IMR-90 (cell line): ENCODE measurements around the gene SHROOM3. TPM values are rescaled to one million over a fixed set of nuclear protein-coding genes. Genes with fewer than 3 reads are reported as not detected.
A peak's percentile ranks its signal among the peaks of the same experiment; 100 is the strongest.

Experiments
- ATAC-seq: fragments of 200-7000 bp; cut with Tn5 transposase; 2 replicates; pipeline ENCODE4 v1.9.1; 2020; ENCODE audit warnings: low read depth, mild to moderate bottlenecking, moderate library complexity
- BruUV-seq: library from RNA; stranded (reverse); fragments of 400-500 nt; replicated peaks from 2 replicates; lab custom pipeline; 2021; lab: Mats Ljungman, UMichigan
- CTCF ChIA-PET: fragments of 300-600 bp; formaldehyde crosslinking; extraction: SDS; loops from one replicate; lab custom pipeline; 2021; ENCODE audit warnings: antibody characterized with exemption; lab: Yijun Ruan, JAX
- POLR2A ChIA-PET: fragments of 300-600 bp; sonication (Branson Sonifier 250); formaldehyde crosslinking; loops from one replicate; lab custom pipeline; 2022; ENCODE audit warnings: antibody characterized with exemption; ENCODE audit not compliant: unreplicated experiment; lab: Charles Lee
- DNase-seq: peaks from one replicate; pipeline ENCODE4 v3.0.0; 2013
- H2AFZ ChIP-seq: replicated peaks from 2 replicates; pipeline ENCODE3; 2013; ENCODE audit warnings: low read length, mild to moderate bottlenecking; ENCODE audit not compliant: poor library complexity
- H2AK5ac ChIP-seq: 2 replicates; pipeline ENCODE4 v1.6.1; 2013; ENCODE audit warnings: low read depth, low read length, inconsistent platforms
- H2AK9ac ChIP-seq: replicated peaks from 2 replicates; pipeline ENCODE3; 2013; ENCODE audit warnings: mild to moderate bottlenecking, low read depth, low read length, moderate library complexity; ENCODE audit not compliant: poor library complexity
- H2BK120ac ChIP-seq: 2 replicates; pipeline ENCODE4 v1.6.1; 2013; ENCODE audit warnings: low read depth, low read length, inconsistent platforms
- H2BK15ac ChIP-seq: 3 replicates; pipeline ENCODE4 v1.6.1; 2013; ENCODE audit warnings: low read depth, low read length, inconsistent platforms
- H2BK20ac ChIP-seq: 2 replicates; pipeline ENCODE4 v1.6.1; 2013; ENCODE audit warnings: low read depth, mild to moderate bottlenecking, inconsistent platforms, low read length, moderate library complexity
- H2BK5ac ChIP-seq: 2 replicates; pipeline ENCODE4 v1.6.1; 2013; ENCODE audit warnings: mild to moderate bottlenecking, low read depth, low read length, inconsistent platforms; ENCODE audit not compliant: poor library complexity, severe bottlenecking
- H3K14ac ChIP-seq: replicated peaks from 2 replicates; pipeline ENCODE4 v1.6.1; 2013; ENCODE audit warnings: low read depth, low read length, inconsistent platforms
- H3K18ac ChIP-seq: 2 replicates; pipeline ENCODE4 v1.6.1; 2013; ENCODE audit warnings: low read depth, low read length, control low read depth
- H3K23ac ChIP-seq: 2 replicates; pipeline ENCODE4 v1.6.1; 2013; ENCODE audit warnings: low read depth, low read length, inconsistent platforms
- H3K27ac ChIP-seq: 2 replicates; pipeline ENCODE4 v1.5.1; 2013; ENCODE audit warnings: mild to moderate bottlenecking, control low read depth, low read length; ENCODE audit not compliant: insufficient read depth
- H3K27me3 ChIP-seq: 2 replicates; pipeline ENCODE4 v1.6.1; 2013; ENCODE audit warnings: low read length; ENCODE audit not compliant: control insufficient read depth, insufficient read depth
- H3K36me3 ChIP-seq: 2 replicates; pipeline ENCODE4 v1.6.1; 2013; ENCODE audit warnings: low read length, mixed read lengths; ENCODE audit not compliant: control insufficient read depth, insufficient read depth
- H3K4ac ChIP-seq: 2 replicates; pipeline ENCODE4 v1.6.1; 2013; ENCODE audit warnings: low read depth, low read length, inconsistent platforms
- H3K4me1 ChIP-seq: 2 replicates; pipeline ENCODE4 v1.6.1; 2013; ENCODE audit warnings: low read length, mixed read lengths; ENCODE audit not compliant: control insufficient read depth, insufficient read depth
- H3K4me2 ChIP-seq: 2 replicates; pipeline ENCODE4 v1.6.1; 2013; ENCODE audit warnings: low read depth, mild to moderate bottlenecking, control low read depth, low read length, moderate library complexity
- H3K4me3 ChIP-seq: 2 replicates; pipeline ENCODE4 v1.5.1; 2013; ENCODE audit warnings: low read depth, mild to moderate bottlenecking, control low read depth, low read length, moderate library complexity; ENCODE audit not compliant: insufficient read depth
- H3K56ac ChIP-seq: 2 replicates; pipeline ENCODE4 v1.6.1; 2013; ENCODE audit warnings: low read length, inconsistent platforms; ENCODE audit not compliant: insufficient read depth; ENCODE audit errors: extremely low read depth
- H3K79me1 ChIP-seq, 2 experiments: 2 replicates each; pipeline ENCODE4 v1.6.1; 2013; ENCODE audit warnings: low read length in 2 of 2, inconsistent platforms in 1 of 2, low read depth in 1 of 2
- H3K9ac ChIP-seq: 2 replicates; pipeline ENCODE4 v1.6.1; 2013; ENCODE audit warnings: low read depth, low read length, control low read depth
- H3K9me1 ChIP-seq: 2 replicates; pipeline ENCODE4 v1.6.1; 2013; ENCODE audit warnings: low read length, inconsistent platforms; ENCODE audit not compliant: insufficient read depth
- H3K9me3 ChIP-seq: 2 replicates; pipeline ENCODE4 v1.6.1; 2013; ENCODE audit warnings: low read length; ENCODE audit not compliant: control insufficient read depth, insufficient read depth
- H4K20me1 ChIP-seq: 2 replicates; pipeline ENCODE4 v1.6.1; 2013; ENCODE audit warnings: low read length, inconsistent platforms; ENCODE audit not compliant: insufficient read depth
- H4K5ac ChIP-seq: 2 replicates; pipeline ENCODE4 v1.6.1; 2013; ENCODE audit warnings: mild to moderate bottlenecking, low read depth, low read length, control low read depth
- H4K8ac ChIP-seq, 2 experiments: 2 replicates each; pipeline ENCODE4 v1.6.1; 2013; ENCODE audit warnings: low read depth in 2 of 2, low read length in 2 of 2, control low read depth in 1 of 2, inconsistent platforms in 1 of 2
- H4K91ac ChIP-seq: 2 replicates; pipeline ENCODE4 v1.6.1; 2013; ENCODE audit warnings: low read depth, low read length, inconsistent platforms; ENCODE audit not compliant: insufficient read depth
- BHLHE40 ChIP-seq: fragments of 150-350 bp; IDR thresholded peaks from 2 replicates; pipeline ENCODE4 v1.6.1; 2016; ENCODE audit warnings: mild to moderate bottlenecking, low read depth, low read length
- NFE2L2 ChIP-seq: fragments of 150-350 bp; IDR thresholded peaks from 2 replicates; pipeline ENCODE4 v1.6.1; 2016; ENCODE audit warnings: low read depth, mild to moderate bottlenecking, low read length
- WGBS, 2 experiments: methylation state at CpG; one replicate each; pipeline versions ENCODE4 v1.1.5 to v1.1.7; 2013; ENCODE audit warnings: missing lambda C conversion rate in 2 of 2; ENCODE audit not compliant: insufficient read length in 1 of 2; ENCODE audit errors: extremely low coverage in 2 of 2; 5-methylcytosine and 5-hydroxymethylcytosine counted together
- dilution Hi-C: fragments of 300-500 bp; cut with HindIII; formaldehyde crosslinking; loops from one replicate; pipeline ENCODE4 v1.14.3; 2018; ENCODE audit warnings: low sequenced_read_pairs; ENCODE audit not compliant: unreplicated experiment
- in situ Hi-C: fragments of 300-500 bp; cut with MboI; formaldehyde crosslinking; loops from 3 replicates; pipeline ENCODE4 v1.14.3; 2019; ENCODE audit warnings: low sequenced_read_pairs, inconsistent platforms, mixed read lengths
- intact Hi-C: fragments of 100-400 bp; cut with micrococcal nuclease; formaldehyde crosslinking; loops from 2 replicates; pipeline ENCODE4 v1.10.0; 2022
- polyA plus RNA-seq, 3 experiments: library from polyadenylated mRNA; depleted of rRNA; stranded (reverse); fragments of >200 nt; gene quantifications; 2 replicates each; pipeline ENCODE4 v1.2.3, GENCODE V29; 2012; ENCODE audit warnings: low replicate concordance in 1 of 3
- total RNA-seq: library from RNA; depleted of rRNA; stranded (reverse); fragments of >200 nt; gene quantifications from 2 replicates; pipeline ENCODE4 v1.2.3, GENCODE V29; 2012

The SHROOM3 gene
- total and polyA plus RNA-seq, 2 of the 4 experiments (the other 2 are of a cell fraction) = 10.8 to 19.5 TPM

DNA sequence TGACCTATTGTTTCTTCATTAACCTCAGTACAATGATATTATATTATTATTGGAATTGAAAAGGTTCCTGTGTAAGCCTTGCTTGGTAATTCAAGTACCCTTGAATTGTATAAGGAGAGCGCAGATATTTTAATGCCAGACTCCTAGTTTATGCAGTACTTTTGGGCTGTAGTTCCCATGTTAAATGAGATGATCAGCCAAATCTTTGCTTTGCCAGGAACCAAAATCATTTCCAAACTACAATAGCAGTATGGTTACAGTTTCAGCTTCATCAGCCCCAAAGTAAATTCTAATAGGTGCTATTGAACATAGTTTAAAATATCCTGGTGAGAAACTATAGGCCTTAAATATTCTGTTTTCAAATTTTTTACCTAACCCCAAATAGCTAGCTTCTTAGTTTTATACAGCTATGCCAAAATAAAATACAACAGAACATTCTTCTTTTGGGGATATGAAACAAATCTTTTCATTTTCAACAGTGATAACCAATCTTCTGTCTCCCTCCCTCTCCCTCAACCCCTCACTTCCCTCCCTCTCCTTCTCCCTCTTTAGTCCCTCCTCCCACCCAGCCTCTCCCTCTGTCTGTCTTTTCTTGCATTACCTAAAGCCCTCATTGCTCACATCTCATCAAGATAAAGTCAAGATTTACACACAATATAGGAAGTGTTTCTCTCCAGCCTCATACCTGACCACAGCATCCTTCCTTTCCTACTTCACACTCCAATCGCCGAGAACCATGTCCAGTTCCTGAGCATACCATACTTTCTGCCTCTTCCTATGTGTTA is 190.1 kb downstream of the SHROOM3 start:
- BruUV-seq = no TSS peak
- Histone ChIP-seq H2AFZ (no peak overlapping the region), H3K4me1 (peaks cover 13% of the 10 kb centered on the region), H3K9ac (no peak overlapping the region), H2BK15ac (peak overlapping the region; percentile 87), H3K27ac (peak overlapping the region; percentile 42; the same call in 1 of the 2 replicates), H3K4ac (peak overlapping the region; percentile 81), H3K9me1 (peaks cover 10% of the 10 kb centered on the region), H3K27me3 (no peaks in the 10 kb centered on the region), H3K9me3 (no peaks in the 10 kb centered on the region), H4K5ac (peak overlapping the region; percentile 31), H3K4me2 (no peak overlapping the region), H2BK120ac (peak overlapping the region; percentile 88), H4K91ac (peak overlapping the region; percentile 51), H2AK5ac (peak overlapping the region; percentile 80), H2AK9ac (no peak overlapping the region), H3K56ac (no peak overlapping the region), H3K36me3 (no peaks in the 10 kb centered on the region), H3K4me3 (no peak overlapping the region), H3K18ac (peak overlapping the region; percentile 59; the same call in 1 of the 2 replicates), H3K14ac (peak overlapping the region; percentile 27; the same call in 1 of the 2 replicates), H2BK5ac (peak overlapping the region; percentile 98), H4K20me1 (no peaks in the 10 kb centered on the region), H3K23ac (peak overlapping the region; percentile 46; the same call in 1 of the 2 replicates), H2BK20ac (peak overlapping the region; percentile 70), H3K79me1 (peaks cover 0 to 10% of the 10 kb centered on the region in 2 experiments; a peak in 2 of 4 replicates), H4K8ac (peak overlapping the region; percentile 43 to 59; a peak in 2 of 4 replicates)
- in situ Hi-C loops (no loop called here), intact Hi-C loops (loop anchor here (10.0 kb wide), 1 partner anchor 320 kb away; the partner anchor contains the start of gene SEPTIN11), dilution Hi-C loops (no loop called here)
- no peak for DNase-seq
- TF ChIP-seq BHLHE40 (no peak), NFE2L2 (no peak)
- POLR2A ChIA-PET = no interaction called here
- 100% methylated on average over 2 of the region's 3 CpGs; no CpG with 5 or more reads in 1 of the 2 experiments for WGBS, 2 experiments
- CTCF ChIA-PET = no interaction called here
- ATAC-seq = no peak
